ENCODE measurements around the gene RTEL1. TPM values are rescaled to one million over a fixed set of nuclear protein-coding genes. Genes with fewer than 3 reads are reported as not detected.
A peak's percentile ranks its signal among the peaks of the same experiment; 100 is the strongest.

The RTEL1 gene
- total and polyA plus RNA-seq, 9 of the 15 experiments (the other 6 are each of a cell fraction or from before 2014, with no cell fraction given): 0.36 to 61.0 (median 17.9) TPM

DNA sequence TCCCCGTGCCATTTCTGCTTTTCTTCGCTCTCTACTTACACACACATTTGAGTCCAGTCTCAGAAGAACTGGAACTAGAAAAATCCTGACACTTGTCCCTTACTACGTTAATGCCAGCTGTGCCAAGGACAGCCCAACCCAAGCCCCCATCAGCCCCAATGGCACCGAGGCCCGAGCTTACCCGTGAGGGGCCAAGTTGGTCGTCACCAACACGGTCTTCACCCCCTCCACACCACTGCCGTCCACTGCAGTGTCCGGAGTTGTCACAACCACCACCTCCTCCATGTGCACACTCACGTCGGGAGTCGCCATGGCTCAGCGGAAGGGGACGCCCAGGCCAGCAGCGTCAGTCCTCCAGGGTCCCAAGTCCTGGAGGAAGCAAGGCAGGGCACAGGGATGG is 39.0 kb upstream of the RTEL1 start:
- CTCF ChIA-PET (ENCODE audit: low intra/inter-chr PET ratio): no interaction called here
- intact Hi-C loops (cut with micrococcal nuclease): no loop called here
- ATAC-seq: no peak

DNA sequence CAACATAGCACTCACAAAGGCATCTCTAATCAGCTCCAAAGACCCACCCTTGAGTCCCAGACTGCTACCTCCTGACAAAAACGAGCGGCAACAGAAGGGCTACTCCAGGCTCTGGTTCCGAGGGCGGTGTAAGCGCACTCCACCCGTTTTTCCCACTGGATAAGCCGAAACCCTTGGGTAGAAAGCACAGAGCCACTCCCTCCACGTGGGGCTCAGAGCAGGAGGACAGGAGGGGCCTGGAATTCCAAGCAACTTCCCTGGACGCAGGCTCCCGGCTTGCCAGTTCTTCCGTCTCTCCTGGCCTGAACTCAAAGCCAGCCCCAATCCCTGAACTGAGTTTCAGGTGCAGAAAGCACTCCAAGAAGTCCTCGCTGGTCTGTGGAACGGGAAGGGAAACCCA is 38.6 kb upstream of the RTEL1 start:
- ChIA-PET CTCF (ENCODE audit: low intra/inter-chr PET ratio) (no interaction called here), POLR2A (interaction anchor here (0.7 to 1.6 kb wide), 2 partner anchors 8 to 149 kb away, joined by 3 to 6 read pairs; partner anchors contain the start of gene GMEB2)
- Histone ChIP-seq H3K9ac (ENCODE audit: insufficient read depth in 1 of 2, low read depth in 2 of 2, low read length in 2 of 2) (peak overlapping the region in 1 of 2 experiments; percentile 43; a peak in 1 of 4 replicates), H3K4me3 (no peak overlapping the region), H4K20me1 (replicated peaks; ENCODE audit: control insufficient read depth, insufficient read depth, low read length) (no peaks in the 10 kb centered on the region), H3K36me3 (ENCODE audit: control insufficient read depth, insufficient read depth, low read length) (peaks cover 45% of the 10 kb centered on the region; the same call in 2 of the 3 replicates), H3K4me2 (ENCODE audit: insufficient read depth, low read length) (no peak overlapping the region), H3K27ac (ENCODE audit: extremely low read depth, low read depth, low read length) (no peak overlapping the region), H2AFZ (ENCODE audit: low read depth, low read length) (no peak overlapping the region), H3K4me1 (replicated peaks in 1 of 2; ENCODE audit: control insufficient read depth in 2 of 2, insufficient read depth in 2 of 2, low read length in 2 of 2) (peaks cover 0 to 9% of the 10 kb centered on the region in 2 experiments; a peak in 1 of 5 replicates), H3K27me3 (ENCODE audit: control insufficient read depth in 2 of 2, insufficient read depth in 2 of 2, low read length in 2 of 2) (no peaks in the 10 kb centered on the region), H3K9me1 (ENCODE audit: control insufficient read depth, insufficient read depth, low read length) (no peaks in the 10 kb centered on the region), H3K79me2 (ENCODE audit: control insufficient read depth, insufficient read depth, low read length) (peaks cover 43% of the 10 kb centered on the region), H3K9me3 (replicated peaks; ENCODE audit: control insufficient read depth, insufficient read depth, low read depth, low read length) (no peaks in the 10 kb centered on the region)
- DNase-seq (ENCODE audit: extremely low read depth in 1 of 4, low spot score in 3 of 4): no peak
- in situ Hi-C loops (cut with MboI): no loop called here
- BruUV-seq (replicated peaks): no TSS peak
- no peak for TF ChIP-seq U2AF1 (optimal IDR thresholded peaks at IDR 0.05; ENCODE audit: low read depth, low read length)
- TF ChIP-seq, protein P1, sequence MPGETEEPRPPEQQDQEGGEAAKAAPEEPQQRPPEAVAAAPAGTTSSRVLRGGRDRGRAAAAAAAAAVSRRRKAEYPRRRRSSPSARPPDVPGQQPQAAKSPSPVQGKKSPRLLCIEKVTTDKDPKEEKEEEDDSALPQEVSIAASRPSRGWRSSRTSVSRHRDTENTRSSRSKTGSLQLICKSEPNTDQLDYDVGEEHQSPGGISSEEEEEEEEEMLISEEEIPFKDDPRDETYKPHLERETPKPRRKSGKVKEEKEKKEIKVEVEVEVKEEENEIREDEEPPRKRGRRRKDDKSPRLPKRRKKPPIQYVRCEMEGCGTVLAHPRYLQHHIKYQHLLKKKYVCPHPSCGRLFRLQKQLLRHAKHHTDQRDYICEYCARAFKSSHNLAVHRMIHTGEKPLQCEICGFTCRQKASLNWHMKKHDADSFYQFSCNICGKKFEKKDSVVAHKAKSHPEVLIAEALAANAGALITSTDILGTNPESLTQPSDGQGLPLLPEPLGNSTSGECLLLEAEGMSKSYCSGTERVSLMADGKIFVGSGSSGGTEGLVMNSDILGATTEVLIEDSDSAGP (CRISPR knock-in tag; IDR thresholded peaks at IDR 0.05): no peak
- TF ChIP-seq ZNF586 (CRISPR knock-in tag; conservative IDR thresholded peaks at IDR 0.05): no peak
- no peak for TF ChIP-seq ARNT (IDR thresholded peaks at IDR 0.05)
- TF ChIP-seq ZNF717 (CRISPR knock-in tag; IDR thresholded peaks at IDR 0.05): no peak
- TF ChIP-seq ZNF316 (IDR thresholded peaks at IDR 0.05): no peak
- no peak for TF ChIP-seq NR2C1 (IDR thresholded peaks at IDR 0.05)
- TF ChIP-seq NR2C1 (tag; IDR thresholded peaks at IDR 0.05): no peak
- TF ChIP-seq, protein P2, sequence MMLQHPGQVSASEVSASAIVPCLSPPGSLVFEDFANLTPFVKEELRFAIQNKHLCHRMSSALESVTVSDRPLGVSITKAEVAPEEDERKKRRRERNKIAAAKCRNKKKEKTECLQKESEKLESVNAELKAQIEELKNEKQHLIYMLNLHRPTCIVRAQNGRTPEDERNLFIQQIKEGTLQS (IDR thresholded peaks at IDR 0.05): no peak
- TF ChIP-seq, protein P2 (CRISPR knock-in tag; conservative IDR thresholded peaks at IDR 0.05): no peak
- TF ChIP-seq RHOXF2B (CRISPR knock-in tag; conservative IDR thresholded peaks at IDR 0.05): no peak
- TF ChIP-seq ZC3H4 (CRISPR knock-in tag; IDR thresholded peaks at IDR 0.05; ENCODE audit: borderline replicate concordance): no peak
- no peak for TF ChIP-seq ZNF212 (CRISPR knock-in tag; IDR thresholded peaks at IDR 0.05)
- no peak for TF ChIP-seq HEY1 (CRISPR knock-in tag; IDR thresholded peaks at IDR 0.05; ENCODE audit: borderline replicate concordance)
- WGBS (ENCODE audit: insufficient coverage, low coverage, missing lambda C conversion rate): 79% methylated on average over 13 of the region's 13 CpGs
- no peak for FAIRE-seq
- no peak for ATAC-seq
- intact Hi-C loops (cut with micrococcal nuclease): no loop called here

More for the DNA sequence above, 39.0 kb upstream of the RTEL1 start:
- no peak for DNase-seq (ENCODE audit: extremely low read depth in 1 of 4, low spot score in 3 of 4)
- Histone ChIP-seq H3K27ac (ENCODE audit: extremely low read depth, low read depth, low read length) (no peak overlapping the region), H3K9me1 (ENCODE audit: control insufficient read depth, insufficient read depth, low read length) (no peaks in the 10 kb centered on the region), H3K4me1 (replicated peaks in 1 of 2; ENCODE audit: control insufficient read depth in 2 of 2, insufficient read depth in 2 of 2, low read length in 2 of 2) (peaks cover 0 to 7% of the 10 kb centered on the region in 2 experiments; a peak in 1 of 5 replicates), H3K9me3 (replicated peaks; ENCODE audit: control insufficient read depth, insufficient read depth, low read depth, low read length) (no peaks in the 10 kb centered on the region), H3K4me3 (no peak overlapping the region), H4K20me1 (replicated peaks; ENCODE audit: control insufficient read depth, insufficient read depth, low read length) (no peaks in the 10 kb centered on the region), H3K4me2 (ENCODE audit: insufficient read depth, low read length) (no peak overlapping the region), H3K9ac (ENCODE audit: insufficient read depth in 1 of 2, low read depth in 2 of 2, low read length in 2 of 2) (0 out of 4 replicates have a peak overlapping the region, but pooled peaks of 1 of the 2 experiments have one; percentile 43), H2AFZ (ENCODE audit: low read depth, low read length) (no peak overlapping the region), H3K36me3 (ENCODE audit: control insufficient read depth, insufficient read depth, low read length) (peaks cover 45% of the 10 kb centered on the region; the same call in 2 of the 3 replicates), H3K27me3 (ENCODE audit: control insufficient read depth in 2 of 2, insufficient read depth in 2 of 2, low read length in 2 of 2) (no peaks in the 10 kb centered on the region), H3K79me2 (ENCODE audit: control insufficient read depth, insufficient read depth, low read length) (peaks cover 40% of the 10 kb centered on the region)
- in situ Hi-C loops (cut with MboI): no loop called here
- 85% methylated on average over 15 of the region's 16 CpGs for WGBS (ENCODE audit: insufficient coverage, low coverage, missing lambda C conversion rate)
- no TSS peak for BruUV-seq (replicated peaks)
- no peak for FAIRE-seq
- POLR2A ChIA-PET: interaction anchor here (0.7 to 1.6 kb wide), 2 partner anchors 8 to 148 kb away, joined by 3 to 6 read pairs; partner anchors contain the start of gene GMEB2
- TF ChIP-seq ARID2 (IDR thresholded peaks at IDR 0.05): no peak
- 0 out of 2 replicates have a peak, but pooled peaks have one; percentile 15 for TF ChIP-seq POLR2G (IDR thresholded peaks at IDR 0.05; ENCODE audit: low read depth, low read length)
